Activated CD8-positive, alpha-beta memory T cell treated with anti-CD3 and anti-CD28 coated beads for 4 hours (primary cell): ENCODE results near the gene FAM78A.

Source experiments
- DNase-seq, 2 donors: peaks; one replicate each; pipeline ENCODE4 v3.0.0-alpha.2; 2020; ENCODE audit warnings: low read depth in 2 of 2

Gene FAM78A

GRCh38 chr9:131302244-131303075 lies 26.1 kb upstream of the FAM78A start:
- no peak for DNase-seq

GRCh38 chr9:131300444-131300843 lies 24.1 kb upstream of the FAM78A start:
- no peak for DNase-seq

- DNase-seq: no peak
Observed at GRCh38 chr9:131299961-131300347, 23.6 kb upstream of the FAM78A start.

GRCh38 chr9:131299346-131299960 lies 23.1 kb upstream of the FAM78A start:
- DNase-seq: no peak

- DNase-seq: no peak
Observed at GRCh38 chr9:131298816-131299215, 22.5 kb upstream of the FAM78A start.

- DNase-seq: no peak
Observed at GRCh38 chr9:131298341-131298740, 22.0 kb upstream of the FAM78A start.

- DNase-seq: no peak
Observed at GRCh38 chr9:131297903-131298302, 21.6 kb upstream of the FAM78A start.

- no peak for DNase-seq
Observed at GRCh38 chr9:131296906-131297500, 20.7 kb upstream of the FAM78A start.

- no peak for DNase-seq
Observed at GRCh38 chr9:131296460-131296859, 20.1 kb upstream of the FAM78A start.

- DNase-seq: no peak
Observed at GRCh38 chr9:131292937-131293336, 16.6 kb upstream of the FAM78A start.

GRCh38 chr9:131291795-131292315 lies 15.5 kb upstream of the FAM78A start:
- no peak for DNase-seq

- no peak for DNase-seq
Observed at GRCh38 chr9:131290767-131291370, 14.6 kb upstream of the FAM78A start.

GRCh38 chr9:131290036-131290766 lies 13.9 kb upstream of the FAM78A start:
- no peak for DNase-seq

- no peak for DNase-seq
Observed at GRCh38 chr9:131289301-131290035, 13.2 kb upstream of the FAM78A start, which contains the start of gene PLPP7. Gene PLPP7 (plus strand): TSS chr9:131289723. CDS start chr9:131289998, 275 bp downstream.

GRCh38 chr9:131288217-131288616 lies 11.9 kb upstream of the FAM78A start:
- DNase-seq: no peak

- no peak for DNase-seq
Observed at GRCh38 chr9:131287359-131287758, 11.0 kb upstream of the FAM78A start.

- DNase-seq: no peak
Observed at GRCh38 chr9:131284856-131285255, 8.5 kb upstream of the FAM78A start.

- no peak for DNase-seq
Observed at GRCh38 chr9:131282688-131283422, 6.5 kb upstream of the FAM78A start.

GRCh38 chr9:131282175-131282574 lies 5.9 kb upstream of the FAM78A start:
- no peak for DNase-seq
